ENCODE data around the gene PRKG1. TPM values are rescaled to one million over a fixed set of nuclear protein-coding genes. Genes with fewer than 3 reads are reported as not detected.
"Not testable (repeated sequence)": the region's sequence is repeated elsewhere in the genome, so short reads cannot be mapped to it uniquely, and the experiment has no call there.

The PRKG1 gene
- total RNA-seq, 2 donors from 2014 or later = 17.2 TPM

GRCh38 chr10:51340845-51341610 is 266.7 kb downstream of the PRKG1 start:
- intact Hi-C loops (cut with DNase I, micrococcal nuclease) = no loop called here
- ATAC-seq = peak; percentile 93
- DNase-seq = no peak

- ATAC-seq; intact Hi-C loops (cut with DNase I, micrococcal nuclease); DNase-seq: not testable (repeated sequence)
Observed at GRCh38 chr10:51341745-51342144, 267.5 kb downstream of the PRKG1 start.

- intact Hi-C loops (cut with DNase I, micrococcal nuclease) = no loop called here
- DNase-seq = no peak
- no peak for ATAC-seq
Observed at GRCh38 chr10:51342381-51342780, 268.1 kb downstream of the PRKG1 start.

- intact Hi-C loops (cut with DNase I, micrococcal nuclease) = no loop called here
- no peak for ATAC-seq
Observed at GRCh38 chr10:51343391-51343790, 269.1 kb downstream of the PRKG1 start.

DNA sequence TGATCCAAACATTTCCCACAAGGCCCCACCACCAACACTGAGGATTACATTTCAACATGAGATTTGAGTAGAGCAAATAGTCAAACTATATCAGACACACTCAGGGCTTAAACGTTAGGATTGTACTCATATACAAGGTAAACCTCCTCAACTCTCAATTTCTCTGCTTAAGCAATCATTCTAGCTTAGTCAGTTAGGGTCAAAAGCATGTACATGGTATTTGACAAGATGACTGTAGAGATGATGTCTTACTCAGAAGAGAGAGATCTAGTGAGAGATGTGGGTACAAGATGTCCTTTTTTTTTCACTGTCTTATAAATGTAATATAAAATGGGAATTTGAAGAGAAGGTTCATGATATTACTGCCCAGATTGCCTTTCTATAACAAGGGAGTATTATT is 270.1 kb downstream of the PRKG1 start:
- intact Hi-C loops (cut with DNase I, micrococcal nuclease) = no loop called here
- no peak for DNase-seq
- ATAC-seq = no peak

More at GRCh38 chr10:51343391-51343790, 269.1 kb downstream of the PRKG1 start:
- no peak for DNase-seq

DNA sequence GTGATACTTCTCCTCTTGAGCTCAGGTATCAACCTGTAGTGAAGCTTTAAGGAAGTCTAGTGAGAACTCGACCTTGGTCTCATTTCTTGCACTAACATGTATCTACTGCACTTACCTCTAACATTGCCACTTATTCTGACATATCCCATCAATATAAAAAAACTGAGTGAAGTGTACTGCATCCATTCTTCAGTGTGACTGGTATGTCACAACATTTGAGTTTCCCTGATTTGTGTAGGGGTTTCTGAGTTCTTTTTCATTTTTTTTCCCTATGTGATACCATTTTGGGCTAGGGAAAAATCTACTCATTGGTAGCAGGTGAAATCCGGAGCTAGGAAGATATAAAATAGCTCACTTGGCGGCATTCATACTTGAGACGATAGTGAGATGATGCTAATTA is 274.3 kb downstream of the PRKG1 start:
- ATAC-seq = no peak
- no peak for DNase-seq
- intact Hi-C loops (cut with DNase I, micrococcal nuclease) = no loop called here

DNA sequence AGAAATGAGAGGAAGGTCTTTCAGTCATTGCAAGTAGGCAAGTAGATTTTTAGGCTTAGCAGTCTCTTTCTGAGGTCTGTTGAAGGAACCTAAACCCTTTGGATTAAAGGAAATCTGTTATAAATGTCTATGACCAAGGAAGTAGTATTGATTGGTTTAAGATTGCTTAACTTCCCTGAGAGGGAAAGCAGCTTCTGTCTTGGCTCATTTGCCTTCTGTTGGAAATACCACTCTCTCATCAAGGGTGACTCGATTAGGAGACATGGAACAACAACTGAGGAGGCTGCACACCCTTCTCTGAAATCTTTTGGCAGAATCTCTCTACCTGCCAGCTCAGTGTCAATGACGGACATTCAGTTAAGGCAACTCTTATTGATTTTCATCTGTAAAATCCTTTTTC is 282.9 kb downstream of the PRKG1 start:
- DNase-seq (no peak), ATAC-seq (no peak)
- intact Hi-C loops (cut with DNase I, micrococcal nuclease) = no loop called here

DNA sequence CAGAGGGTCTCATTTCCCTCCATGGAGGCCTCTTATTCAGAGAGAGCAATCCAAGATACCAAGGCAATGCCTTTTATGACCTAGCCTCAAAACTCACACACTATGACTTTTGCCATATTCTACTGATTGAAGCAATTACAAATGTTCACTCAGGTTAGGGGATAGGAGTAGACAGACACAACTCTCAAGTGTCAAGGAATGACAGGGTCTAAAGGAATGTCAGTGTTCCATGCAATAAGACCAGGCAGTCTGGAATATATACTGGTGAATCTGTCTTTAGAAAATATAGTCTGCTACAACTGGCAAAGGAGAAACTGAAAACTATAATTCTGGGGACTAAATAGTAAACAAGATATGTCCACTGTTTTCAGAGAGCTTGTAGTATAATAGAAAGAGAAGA is 283.9 kb downstream of the PRKG1 start:
- ATAC-seq = no peak
- intact Hi-C loops (cut with DNase I, micrococcal nuclease) = no loop called here
- no peak for DNase-seq

GRCh38 chr10:51363415-51363814 is 289.1 kb downstream of the PRKG1 start:
- no peak for DNase-seq
- no peak for ATAC-seq
- intact Hi-C loops (cut with DNase I, micrococcal nuclease) = no loop called here

DNA sequence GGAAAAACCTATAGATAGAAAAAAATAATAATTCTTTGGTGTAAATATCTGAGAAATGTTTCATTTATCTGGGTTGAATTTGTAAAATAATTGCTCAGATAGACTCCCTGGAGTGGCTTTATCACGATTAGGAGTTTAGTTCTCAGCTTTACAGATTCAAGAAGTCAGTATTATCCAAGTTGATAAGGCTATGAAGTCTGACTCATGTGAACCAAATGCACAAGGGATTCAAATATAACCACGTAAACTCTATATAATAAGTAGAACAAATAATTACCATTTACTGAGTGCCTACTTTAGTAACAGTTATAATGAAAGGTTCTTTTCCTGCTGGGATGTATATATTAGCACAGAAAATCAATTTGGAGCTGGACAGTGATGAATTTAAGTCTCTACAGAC is 290.4 kb downstream of the PRKG1 start:
- ATAC-seq (no peak), DNase-seq (no peak)
- intact Hi-C loops (cut with DNase I, micrococcal nuclease) = no loop called here

- intact Hi-C loops (cut with DNase I, micrococcal nuclease) = no loop called here
- no peak for ATAC-seq
- DNase-seq = no peak
Observed at GRCh38 chr10:51366044-51366443, 291.8 kb downstream of the PRKG1 start.

GRCh38 chr10:51367127-51367526 is 292.8 kb downstream of the PRKG1 start:
- DNase-seq (no peak), ATAC-seq (no peak)
- intact Hi-C loops (cut with DNase I, micrococcal nuclease) = no loop called here

- DNase-seq = no peak
- intact Hi-C loops (cut with DNase I, micrococcal nuclease) = no loop called here
- no peak for ATAC-seq
Observed at GRCh38 chr10:51367694-51368093, 293.4 kb downstream of the PRKG1 start.

DNA sequence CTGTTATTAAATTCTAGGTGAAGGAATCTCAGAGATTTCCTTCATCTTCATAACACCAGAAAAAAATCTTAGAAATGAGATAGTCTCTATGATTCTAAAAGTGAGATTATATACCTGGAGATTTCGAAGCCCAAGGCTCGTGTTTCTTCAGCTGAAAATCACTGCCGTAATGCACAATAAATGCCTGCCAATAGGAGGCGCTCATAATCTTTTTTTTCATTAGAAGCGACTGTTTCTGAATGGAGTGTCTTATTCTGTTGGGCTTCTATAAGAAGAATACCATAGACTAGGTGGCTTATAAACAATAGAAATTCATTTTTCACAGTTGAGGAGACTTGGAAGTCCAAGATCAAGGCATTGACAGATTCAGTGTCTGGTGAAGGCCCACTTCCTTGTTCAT is 294.7 kb downstream of the PRKG1 start:
- DNase-seq (no peak), ATAC-seq (no peak)
- intact Hi-C loops (cut with DNase I, micrococcal nuclease) = no loop called here

GRCh38 chr10:51369903-51370302 is 295.6 kb downstream of the PRKG1 start:
- intact Hi-C loops (cut with DNase I, micrococcal nuclease) = no loop called here
- no peak for ATAC-seq

GRCh38 chr10:51371743-51372142 is 297.5 kb downstream of the PRKG1 start:
- intact Hi-C loops (cut with DNase I, micrococcal nuclease) = no loop called here
- no peak for DNase-seq
- no peak for ATAC-seq

More at GRCh38 chr10:51369903-51370302, 295.6 kb downstream of the PRKG1 start:
- no peak for DNase-seq

- ATAC-seq = no peak
- intact Hi-C loops (cut with DNase I, micrococcal nuclease) = no loop called here
Observed at GRCh38 chr10:51375790-51376189, 301.5 kb downstream of the PRKG1 start.

GRCh38 chr10:51377070-51377931 is 303.0 kb downstream of the PRKG1 start:
- intact Hi-C loops (cut with DNase I, micrococcal nuclease) = no loop called here
- ATAC-seq = no peak

More at GRCh38 chr10:51375790-51376189, 301.5 kb downstream of the PRKG1 start:
- no peak for DNase-seq

GRCh38 chr10:51377932-51378599 is 303.8 kb downstream of the PRKG1 start:
- DNase-seq = no peak
- intact Hi-C loops (cut with DNase I, micrococcal nuclease) = no loop called here
- ATAC-seq = no peak

More at GRCh38 chr10:51377070-51377931, 303.0 kb downstream of the PRKG1 start:
- no peak for DNase-seq

Data from left colon (tissue), 2 donors.